Esophagus squamous epithelium (tissue), 4 donors: ENCODE results near the gene WFIKKN1.
A peak's percentile ranks its signal among the peaks of the same experiment; 100 is the strongest.

Experiments used
- CTCF ChIP-seq, 6 experiments: fragments of 450-650 bp in 4 of 6; fragments of 200-600 bp in 2 of 6; sonication (generic) in 2 of 6; IDR thresholded peaks; one replicate each; pipeline ENCODE4 v1.5.1; 2016 to 2019; ENCODE audit warnings: antibody characterized with exemption in 6 of 6, mild to moderate bottlenecking in 4 of 6, moderate library complexity in 4 of 6
- POLR2A ChIP-seq, 4 donors: fragments of 450-650 bp; IDR thresholded peaks; one replicate each; pipeline ENCODE4 v1.6.1; 2017; ENCODE audit warnings: antibody characterized with exemption in 4 of 4, mild to moderate bottlenecking in 4 of 4, moderate library complexity in 3 of 4

GRCh38 chr16:590188-590814, 40.5 kb upstream of the WFIKKN1 start:
- peak in 1 of 6 experiments; percentile 23 for TF ChIP-seq CTCF (IDR thresholded peaks at IDR 0.05)
- TF ChIP-seq POLR2A (IDR thresholded peaks at IDR 0.05): peak in 2 of 4 donors; percentile 34 to 38
